Islet precursor cell (in vitro differentiated cells): ENCODE data around the gene LRRFIP1.

ENCODE experiments used
- DNase-seq: peaks from one replicate; pipeline ENCODE4 v3.0.0-alpha.2; 2018

LRRFIP1 gene

DNA sequence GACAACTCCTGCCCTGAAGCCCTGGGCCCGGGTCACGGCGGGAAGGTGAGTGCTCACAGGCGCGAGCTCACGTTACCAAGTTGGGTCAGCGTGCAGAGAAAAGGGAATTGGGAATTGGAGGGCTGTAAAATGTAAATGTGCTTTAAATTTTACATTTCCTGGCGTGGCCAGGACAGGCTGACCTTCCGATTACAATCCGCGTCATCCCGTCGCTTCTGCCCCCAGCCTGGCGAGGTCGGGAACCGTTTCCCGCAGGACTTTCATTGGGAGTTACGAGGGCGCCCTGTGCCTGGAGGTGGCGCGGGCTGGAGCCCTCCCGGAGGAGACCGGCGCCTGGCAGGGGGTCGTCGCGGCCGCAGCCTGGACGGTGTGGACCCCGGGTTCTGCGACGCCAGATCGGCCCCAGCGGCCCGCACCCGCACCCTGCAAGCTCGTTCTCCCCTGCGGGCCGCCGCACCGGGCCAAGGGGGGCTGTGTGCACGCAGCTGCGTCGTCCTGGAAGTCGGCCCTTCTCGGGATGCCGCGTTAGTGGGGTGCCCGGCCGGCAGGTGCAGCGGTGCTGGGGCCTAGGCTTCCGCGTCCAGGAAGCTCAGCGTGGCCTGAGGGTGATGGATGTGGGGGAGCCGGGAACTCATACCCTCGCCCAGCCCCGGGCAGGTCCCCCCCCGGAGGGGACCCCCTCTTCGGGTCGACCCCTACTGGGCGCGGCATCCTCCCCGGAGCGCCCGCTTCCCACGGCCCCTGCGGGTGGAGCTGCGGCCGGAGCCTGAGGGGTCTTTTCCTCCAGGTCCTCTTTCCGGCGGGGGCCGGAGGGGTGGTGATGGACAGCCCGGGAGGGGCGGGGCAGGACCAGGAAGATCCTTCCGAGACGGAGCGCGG, 63.9 kb downstream of the LRRFIP1 start:
- DNase-seq: peak; percentile 75

DNA sequence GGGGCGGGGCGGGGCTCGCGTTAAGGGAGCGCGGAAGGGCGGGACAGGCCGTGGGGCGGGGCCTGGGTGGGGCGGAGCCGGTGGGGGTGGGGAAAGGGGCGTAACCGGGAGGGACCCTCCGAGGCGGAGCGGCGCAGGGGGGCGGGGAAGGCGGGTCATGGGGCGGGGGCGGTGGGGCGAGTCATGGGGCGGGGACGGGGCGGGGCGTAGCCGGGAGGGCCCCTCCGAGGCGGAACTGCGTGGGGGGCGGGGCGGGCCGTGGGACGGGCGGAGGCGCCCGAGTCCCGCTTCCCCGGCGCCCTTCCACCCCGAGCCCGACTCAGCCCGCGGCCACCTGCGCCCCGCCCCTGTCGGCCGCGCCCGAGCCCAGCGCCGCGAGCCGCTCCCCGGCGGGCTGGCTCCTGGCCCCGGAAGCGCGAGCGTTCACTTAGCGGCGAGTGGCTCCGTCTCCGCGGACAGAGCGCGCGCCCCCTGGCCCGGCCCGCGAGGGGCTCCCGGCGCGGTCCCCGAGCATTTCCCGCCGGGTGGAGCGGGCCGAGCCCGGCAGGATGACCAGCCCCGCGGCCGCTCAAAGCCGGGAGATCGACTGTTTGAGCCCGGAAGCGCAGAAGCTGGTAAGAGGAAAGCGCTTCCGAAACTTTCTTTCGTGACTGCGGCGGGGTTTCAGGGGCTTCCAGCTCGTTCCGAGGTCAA, 64.7 kb downstream of the LRRFIP1 start:
- peak; percentile 97 for DNase-seq

DNA sequence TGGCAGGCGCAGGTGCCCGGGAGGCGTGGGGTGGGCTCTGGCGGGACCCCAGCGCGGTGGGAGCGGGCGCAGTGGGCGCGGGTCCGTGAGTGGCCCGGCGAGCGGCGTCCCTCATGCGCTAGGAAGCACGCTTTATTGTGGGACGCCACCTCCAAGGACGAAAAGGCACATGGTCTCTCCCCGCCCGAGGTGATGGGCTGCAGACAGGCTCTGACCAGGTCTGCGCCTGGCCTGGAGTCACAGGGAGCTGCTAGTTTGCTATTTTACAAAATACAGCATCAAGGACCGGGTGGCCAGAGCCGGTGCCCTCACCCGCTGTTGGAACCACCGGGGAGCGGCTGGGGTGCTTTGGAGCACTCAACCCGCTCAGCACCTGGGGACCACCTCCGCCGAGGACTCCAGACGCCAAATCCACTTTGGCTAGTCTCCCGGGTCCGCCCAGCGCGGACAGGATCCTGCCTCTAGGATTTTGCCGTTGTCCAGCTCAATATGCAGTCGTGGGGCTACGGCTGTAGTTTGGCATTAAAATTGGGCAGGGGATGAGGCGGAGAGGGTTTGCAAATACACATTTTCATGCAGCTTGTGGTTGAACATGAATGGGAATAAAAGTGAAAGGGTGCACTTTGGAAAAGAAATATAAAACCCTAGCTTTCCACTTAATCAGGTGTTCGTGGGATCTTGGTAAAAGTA, 65.4 kb downstream of the LRRFIP1 start:
- DNase-seq: peak; percentile 81

GRCh38 chr2:237693291-237693994, 66.1 kb downstream of the LRRFIP1 start:
- peak; percentile 54 for DNase-seq

DNA sequence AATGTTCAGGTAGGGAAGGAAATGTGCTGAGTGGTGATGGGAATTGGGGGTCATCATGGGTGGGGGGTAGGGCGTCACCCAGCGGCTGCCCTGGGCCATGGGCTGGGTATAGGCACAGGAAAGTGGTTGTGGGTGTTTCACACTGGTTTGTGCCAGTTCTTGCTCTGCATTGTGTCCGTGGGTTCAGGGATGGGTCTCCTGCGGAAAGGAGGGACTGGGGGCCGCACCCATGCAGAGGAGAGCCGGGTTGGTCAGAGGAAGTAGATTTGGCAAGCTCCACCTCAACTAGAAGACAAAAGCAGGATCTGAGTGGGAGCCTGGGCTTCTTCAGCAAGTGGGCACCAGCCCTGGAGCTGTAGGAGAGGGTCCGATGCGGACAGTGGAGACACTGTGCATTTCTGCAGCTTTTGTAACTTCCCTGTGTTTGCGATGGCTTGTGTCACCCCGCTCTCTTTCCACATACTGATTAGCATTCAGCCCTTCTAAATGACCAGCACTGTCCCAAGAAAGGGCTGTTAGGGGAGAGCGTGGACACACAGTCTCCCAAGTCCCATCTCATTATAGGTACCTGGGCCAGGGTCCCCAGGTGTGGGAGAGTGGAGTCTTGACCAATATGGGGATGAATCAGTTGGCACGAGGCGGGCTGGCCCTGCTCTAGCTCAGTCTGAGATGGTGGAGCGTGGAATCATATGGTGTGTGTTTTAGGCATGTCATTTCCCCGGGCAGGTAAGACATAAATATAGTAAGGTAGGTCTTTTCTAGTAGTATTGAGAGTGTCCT, 67.2 kb downstream of the LRRFIP1 start:
- peak; percentile 40 for DNase-seq

- DNase-seq: peak; percentile 25
Observed at GRCh38 chr2:237695201-237695780, 67.9 kb downstream of the LRRFIP1 start.

DNA sequence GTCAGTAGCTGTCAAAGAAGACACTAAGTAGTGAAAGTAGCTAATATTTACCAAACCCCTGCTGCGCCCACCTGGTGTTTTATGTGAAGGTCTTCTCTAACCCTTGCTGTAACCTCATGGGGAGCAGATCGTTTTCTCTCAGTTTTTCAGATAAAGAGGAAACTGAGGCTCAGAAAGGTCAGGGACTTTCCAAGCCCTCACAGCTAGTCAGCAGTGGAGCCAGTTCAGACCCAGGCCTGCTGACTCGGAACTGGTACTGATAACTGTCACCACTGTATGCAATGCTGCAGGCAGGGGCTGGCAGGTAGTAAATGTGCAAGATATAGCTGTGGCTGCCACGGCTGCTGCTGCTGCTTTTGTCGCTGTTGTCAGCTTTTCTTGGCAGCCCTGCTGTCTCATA, 69.1 kb downstream of the LRRFIP1 start:
- DNase-seq: peak; percentile 58

- peak; percentile 64 for DNase-seq
Observed at GRCh38 chr2:237697586-237698357, 70.4 kb downstream of the LRRFIP1 start.

GRCh38 chr2:237698358-237698694, 70.9 kb downstream of the LRRFIP1 start:
- DNase-seq: peak; percentile 34

- peak; percentile 36 for DNase-seq
Observed at GRCh38 chr2:237699870-237700511, 72.6 kb downstream of the LRRFIP1 start.

- peak; percentile 63 for DNase-seq
Observed at GRCh38 chr2:237700512-237701032, 73.2 kb downstream of the LRRFIP1 start.

DNA sequence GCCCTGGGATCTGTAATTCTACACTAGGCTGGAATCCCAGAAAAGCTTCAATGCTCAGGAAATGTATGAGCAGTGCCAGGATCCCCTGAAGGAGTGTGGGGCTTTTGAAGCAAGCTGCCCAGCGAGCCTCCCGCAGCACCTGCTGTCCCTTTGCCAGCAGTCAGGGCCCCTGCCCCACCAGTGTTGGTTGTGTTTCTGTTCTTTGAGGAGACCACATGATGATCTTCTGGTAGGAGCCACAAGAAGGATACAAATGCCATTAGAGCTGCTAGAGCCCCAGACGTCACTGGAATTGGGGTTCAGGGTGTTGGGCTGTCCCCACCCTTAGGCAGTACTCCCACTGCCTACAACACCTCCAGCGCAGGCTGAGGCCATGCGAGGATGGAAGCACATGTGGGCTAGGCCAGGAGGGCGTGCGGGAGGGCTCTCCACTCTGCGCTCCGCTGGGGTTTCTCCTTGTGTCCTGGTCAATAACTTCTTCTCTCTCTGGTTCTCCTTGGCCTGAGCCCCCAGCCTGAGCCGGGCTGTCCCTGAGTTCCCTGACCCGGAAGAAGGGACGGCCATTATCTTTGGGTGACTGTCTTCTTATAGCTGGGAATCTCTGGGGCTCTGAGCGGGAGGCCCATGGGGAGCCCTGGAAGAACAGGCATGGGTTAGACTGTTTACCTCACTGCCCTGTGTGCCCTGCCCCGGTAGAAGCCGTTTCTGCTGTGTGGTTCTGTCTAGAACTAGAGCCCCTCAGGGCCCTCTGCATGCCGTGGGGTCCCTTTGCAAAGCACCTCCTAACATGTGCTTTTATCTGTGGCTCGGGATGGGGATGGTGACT, 73.9 kb downstream of the LRRFIP1 start:
- peak; percentile 50 for DNase-seq

DNA sequence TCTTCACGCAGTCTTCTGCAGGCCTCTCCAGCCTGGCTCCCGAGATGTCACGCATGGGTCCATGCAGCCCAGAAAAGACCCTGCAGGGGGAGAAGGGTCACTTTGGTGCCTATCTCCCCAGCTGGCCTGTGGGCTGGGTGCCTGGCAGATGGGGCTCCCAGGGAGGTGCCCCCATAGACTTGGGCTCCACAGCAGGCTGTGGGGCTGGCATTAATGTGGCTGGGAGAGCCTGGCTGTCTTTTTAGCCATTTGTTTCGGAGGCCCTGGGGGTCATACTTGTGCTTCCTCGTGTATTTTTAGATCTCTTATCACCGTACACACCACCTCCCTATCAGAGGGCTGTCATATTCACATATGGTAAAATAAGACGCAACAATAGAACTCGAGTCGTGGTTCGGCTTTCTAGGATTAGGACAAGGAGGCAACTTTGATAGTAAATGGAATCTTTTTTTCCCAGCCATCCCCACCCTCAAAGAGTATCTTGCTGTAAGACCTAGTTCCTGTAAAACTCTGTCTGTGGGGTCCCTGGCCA, 74.5 kb downstream of the LRRFIP1 start:
- no peak for DNase-seq

DNA sequence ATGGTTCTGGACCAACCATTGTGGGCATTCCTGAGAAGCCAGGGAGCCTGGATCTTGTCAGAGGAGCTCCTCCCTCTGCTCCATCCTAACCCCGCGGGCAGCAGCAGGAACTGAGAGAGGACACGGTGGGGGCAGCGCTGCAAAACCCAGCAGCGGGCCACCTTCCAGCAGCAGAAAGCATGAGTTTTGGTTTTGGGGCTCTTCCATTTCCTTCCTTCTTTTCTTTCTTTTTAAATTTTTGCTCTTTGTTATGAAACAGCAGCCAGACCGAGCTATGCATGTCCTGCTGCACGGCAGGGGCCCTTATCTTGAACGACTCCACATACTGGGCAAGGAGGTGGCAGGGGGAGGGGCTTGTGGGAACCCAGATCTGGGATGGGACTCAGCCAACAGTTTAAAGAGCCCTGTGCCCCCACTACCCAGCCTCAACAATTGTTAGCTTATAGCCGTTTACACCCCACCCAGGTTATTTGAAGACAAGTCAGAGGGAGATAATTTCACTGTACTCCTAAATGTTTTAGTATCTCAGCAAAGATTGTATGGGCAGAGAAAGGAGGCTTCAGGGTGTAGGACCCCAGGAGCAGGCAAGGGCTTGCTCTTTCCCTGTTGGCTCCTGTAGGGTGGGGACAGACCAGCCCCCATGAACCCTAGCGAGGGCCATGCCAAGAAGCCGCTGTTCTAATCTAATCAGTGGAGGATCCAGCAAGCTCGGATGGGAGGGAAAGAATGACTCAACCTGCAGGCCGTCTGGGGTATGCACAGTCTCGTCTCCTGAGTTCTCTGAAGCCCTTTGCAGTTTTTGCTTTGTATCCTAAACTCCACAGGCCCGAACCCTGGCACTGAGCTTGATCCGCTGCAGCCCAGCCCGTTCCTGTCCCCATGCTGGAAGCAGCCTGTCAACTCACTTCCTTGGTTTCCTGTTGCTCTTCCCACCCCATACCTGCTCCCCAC, 75.3 kb downstream of the LRRFIP1 start:
- peak; percentile 87 for DNase-seq

DNA sequence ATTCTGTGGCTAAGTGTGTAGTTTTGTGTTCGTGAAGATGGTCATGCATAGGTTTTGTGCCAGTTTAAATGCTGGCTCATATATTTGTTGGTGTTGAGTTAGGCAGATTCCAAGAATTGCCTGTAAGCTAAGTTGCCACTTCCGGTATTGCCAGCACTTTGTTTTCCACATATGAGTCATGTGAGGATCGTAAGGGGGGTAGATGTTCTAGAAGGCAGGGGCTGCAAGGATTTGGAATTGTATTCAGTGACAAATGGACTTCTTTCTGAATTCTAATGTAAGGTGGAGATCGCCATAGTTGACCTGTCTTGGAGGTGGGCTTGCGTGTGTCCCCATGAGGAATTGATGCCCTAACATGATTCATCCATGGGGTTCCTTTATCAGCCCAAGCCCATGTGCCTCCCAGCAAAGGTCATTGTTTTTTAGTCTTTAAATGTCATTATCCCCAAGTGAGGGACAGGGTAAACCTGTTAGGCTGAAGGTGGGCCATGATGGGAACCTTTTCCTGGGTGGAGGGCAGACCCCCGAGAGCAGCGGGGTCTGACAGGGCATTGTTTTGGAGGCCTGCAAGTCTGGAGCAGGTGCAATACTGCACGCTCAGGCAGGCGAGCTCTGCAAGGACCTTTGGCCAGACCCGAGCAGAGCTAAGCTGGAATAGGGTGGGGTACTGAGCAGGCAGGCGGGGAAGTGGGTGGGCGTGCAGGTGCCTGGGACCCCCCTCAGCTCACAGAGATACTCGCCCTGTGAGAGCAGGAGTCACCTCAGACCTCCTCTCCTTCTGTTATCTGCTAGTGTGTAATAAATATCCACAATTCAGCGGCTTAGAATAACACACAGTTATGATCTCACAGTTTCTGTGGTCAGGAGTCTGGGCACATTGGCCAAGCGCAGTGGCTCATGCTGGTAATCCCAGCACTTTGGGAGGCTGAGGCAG, 77.4 kb downstream of the LRRFIP1 start:
- no peak for DNase-seq

DNA sequence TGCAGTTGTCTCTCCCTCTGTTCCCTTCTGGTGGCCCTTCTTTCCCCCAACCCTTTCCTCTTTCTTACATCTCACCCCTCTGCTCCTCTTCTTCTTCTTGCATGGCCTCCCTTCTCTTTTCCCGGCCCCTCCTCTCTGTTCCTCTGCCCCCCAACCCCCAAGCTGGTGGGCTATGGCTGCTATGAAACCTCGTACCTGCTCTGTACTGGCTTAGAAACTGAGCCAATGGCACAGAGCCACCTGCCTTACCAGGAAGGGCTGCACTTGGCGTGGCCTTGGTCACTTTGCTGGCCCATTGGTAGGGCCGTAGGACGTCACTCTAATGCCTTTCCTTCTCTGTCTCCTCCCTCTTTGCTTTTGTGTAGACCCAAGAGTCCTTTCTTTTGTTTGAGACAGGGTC, 78.9 kb downstream of the LRRFIP1 start:
- no peak for DNase-seq

- no peak for DNase-seq
Observed at GRCh38 chr2:237708065-237708398, 80.6 kb downstream of the LRRFIP1 start.
